IMR-90 (cell line): ENCODE results near the gene SLC17A8.

Experiments
- CEBPB ChIP-seq: IDR thresholded peaks from 2 replicates; pipeline ENCODE4 v1.6.1; 2012; ENCODE audit warnings: low read depth, low read length, improper control_type of control experiment
- POLR2A ChIP-seq: IDR thresholded peaks from 2 replicates; pipeline ENCODE4 v1.6.1; 2012; ENCODE audit warnings: mild to moderate bottlenecking, low read depth, low read length
- RAD21 ChIP-seq: IDR thresholded peaks from 2 replicates; pipeline ENCODE4 v1.6.1; 2012; ENCODE audit warnings: low read length, improper control_type of control experiment
- TF ChIP-seq, protein P1 (sequence below): conservative IDR thresholded peaks from 2 replicates; pipeline ENCODE4 v1.5.1; 2012; ENCODE audit warnings: mild to moderate bottlenecking, low read depth, low read length, improper control_type of control experiment

DNA sequence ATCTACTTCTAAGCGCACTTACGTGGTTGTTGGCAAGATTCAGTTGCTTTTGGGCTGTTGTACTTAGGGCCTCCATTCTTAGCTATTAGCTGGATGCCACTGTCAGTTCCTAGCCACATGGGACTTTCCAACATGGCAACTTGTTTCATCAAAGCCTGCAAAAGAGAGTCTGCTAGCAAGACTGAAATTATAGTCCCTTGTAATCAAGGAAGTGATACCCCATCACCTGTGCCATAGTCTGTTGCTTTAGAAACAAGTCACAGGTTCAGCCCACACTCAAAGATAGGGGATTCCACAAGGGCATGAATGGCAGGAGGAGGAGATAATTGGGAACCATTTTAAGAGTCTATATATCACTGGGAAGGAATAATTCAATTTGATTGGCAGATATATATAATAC, 27.1 kb upstream of the SLC17A8 start:
- TF ChIP-seq, protein P1, sequence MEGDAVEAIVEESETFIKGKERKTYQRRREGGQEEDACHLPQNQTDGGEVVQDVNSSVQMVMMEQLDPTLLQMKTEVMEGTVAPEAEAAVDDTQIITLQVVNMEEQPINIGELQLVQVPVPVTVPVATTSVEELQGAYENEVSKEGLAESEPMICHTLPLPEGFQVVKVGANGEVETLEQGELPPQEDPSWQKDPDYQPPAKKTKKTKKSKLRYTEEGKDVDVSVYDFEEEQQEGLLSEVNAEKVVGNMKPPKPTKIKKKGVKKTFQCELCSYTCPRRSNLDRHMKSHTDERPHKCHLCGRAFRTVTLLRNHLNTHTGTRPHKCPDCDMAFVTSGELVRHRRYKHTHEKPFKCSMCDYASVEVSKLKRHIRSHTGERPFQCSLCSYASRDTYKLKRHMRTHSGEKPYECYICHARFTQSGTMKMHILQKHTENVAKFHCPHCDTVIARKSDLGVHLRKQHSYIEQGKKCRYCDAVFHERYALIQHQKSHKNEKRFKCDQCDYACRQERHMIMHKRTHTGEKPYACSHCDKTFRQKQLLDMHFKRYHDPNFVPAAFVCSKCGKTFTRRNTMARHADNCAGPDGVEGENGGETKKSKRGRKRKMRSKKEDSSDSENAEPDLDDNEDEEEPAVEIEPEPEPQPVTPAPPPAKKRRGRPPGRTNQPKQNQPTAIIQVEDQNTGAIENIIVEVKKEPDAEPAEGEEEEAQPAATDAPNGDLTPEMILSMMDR = no peak
- TF ChIP-seq POLR2A (no peak), CEBPB (no peak), RAD21 (no peak)
